NCI-H748 treated with DMSO at 0.1 percent for 48 hours (cell line): ENCODE data around the gene TPM1.
"Not testable (repeated sequence)": the region's sequence is repeated elsewhere in the genome, so short reads cannot be mapped to it uniquely, and the experiment has no call there.

Source experiments
- DNase-seq: peaks from one replicate; lab custom pipeline; 2025; lab: John Stamatoyannopoulos, UW

Gene TPM1

DNA sequence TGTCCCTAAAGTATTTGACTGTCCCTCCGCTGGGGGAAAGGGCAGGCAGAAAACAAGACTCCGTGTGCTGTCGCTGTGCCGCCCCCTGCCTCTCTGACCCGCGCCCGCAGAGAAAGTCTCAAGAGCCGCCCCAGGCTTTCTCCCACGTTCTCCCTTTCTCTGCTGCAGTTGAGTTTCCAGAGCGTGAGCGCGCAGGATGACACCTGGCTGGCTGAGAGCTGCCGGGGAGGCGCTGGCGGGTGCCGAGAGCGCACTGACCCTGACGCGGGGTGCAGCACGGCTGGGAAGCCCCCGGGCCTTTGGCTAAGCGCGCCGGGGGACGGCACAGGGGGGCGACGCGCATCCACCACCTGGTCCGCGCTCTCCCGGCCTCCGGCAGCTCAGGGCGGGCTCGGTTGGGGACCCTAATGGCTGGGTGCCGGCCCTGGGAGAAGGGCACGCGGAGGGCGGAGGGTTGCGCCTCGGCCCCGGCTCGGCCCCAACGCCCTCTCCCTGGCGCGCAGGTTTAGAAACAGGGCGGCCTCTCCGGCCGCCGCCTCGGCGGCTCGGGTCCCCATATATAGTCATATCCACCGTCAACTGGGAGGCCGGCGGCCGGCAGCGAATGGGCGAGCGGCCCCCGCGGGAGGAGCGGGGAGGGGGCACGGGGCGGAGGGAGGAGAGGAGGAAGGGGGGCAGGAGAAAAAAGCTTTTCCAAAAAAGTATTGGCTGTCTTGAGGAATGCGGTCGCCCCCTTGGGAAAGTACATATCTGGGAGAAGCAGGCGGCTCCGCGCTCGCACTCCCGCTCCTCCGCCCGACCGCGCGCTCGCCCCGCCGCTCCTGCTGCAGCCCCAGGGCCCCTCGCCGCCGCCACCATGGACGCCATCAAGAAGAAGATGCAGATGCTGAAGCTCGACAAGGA is at the start of gene TPM1:
Gene TPM1 (plus strand): TSS at position 774 of the 903 bp plus-strand sequence. CDS start 83 bp downstream, at position 857.
- no peak for DNase-seq

DNA sequence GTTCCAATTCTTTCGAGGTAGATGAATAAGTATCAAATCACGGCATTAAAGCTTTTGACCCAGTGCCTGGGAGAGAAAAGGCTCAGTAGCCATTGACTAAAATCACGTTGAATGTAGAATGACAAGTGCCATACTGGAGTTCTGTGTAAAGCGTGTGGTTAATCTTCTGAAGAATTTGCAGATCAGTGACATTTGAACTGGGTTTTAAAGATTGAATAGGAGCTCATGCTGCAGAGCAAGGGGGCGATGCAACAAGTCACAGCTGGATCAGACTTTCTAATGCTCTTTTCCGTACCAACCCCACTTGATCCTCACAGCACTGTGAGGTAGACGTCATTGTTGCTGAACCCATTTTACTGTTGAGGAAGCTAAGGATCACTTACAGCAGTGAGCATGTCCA is 49.5 kb upstream of the TPM1 start:
- no peak for DNase-seq

DNA sequence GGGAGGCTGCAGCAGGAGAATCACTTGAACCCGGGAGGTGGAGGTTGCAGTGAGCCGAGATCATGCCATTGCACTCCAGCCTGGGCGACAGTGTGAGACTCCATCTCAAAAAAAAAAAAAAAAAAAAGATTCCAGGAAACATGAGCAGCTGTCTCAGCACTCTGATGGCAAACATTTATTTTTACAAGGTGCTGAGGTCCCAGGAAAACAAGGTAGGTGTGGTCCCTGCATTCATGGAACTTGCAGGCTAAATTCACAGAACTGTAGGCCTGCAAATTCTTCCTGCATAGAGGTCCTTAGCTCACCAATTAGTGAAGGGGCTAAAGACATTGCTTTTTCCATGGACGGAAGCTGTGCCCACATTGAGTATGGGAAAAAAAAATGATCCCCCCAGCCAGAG is 48.9 kb upstream of the TPM1 start:
- DNase-seq, result not testable (repeated sequence)

DNA sequence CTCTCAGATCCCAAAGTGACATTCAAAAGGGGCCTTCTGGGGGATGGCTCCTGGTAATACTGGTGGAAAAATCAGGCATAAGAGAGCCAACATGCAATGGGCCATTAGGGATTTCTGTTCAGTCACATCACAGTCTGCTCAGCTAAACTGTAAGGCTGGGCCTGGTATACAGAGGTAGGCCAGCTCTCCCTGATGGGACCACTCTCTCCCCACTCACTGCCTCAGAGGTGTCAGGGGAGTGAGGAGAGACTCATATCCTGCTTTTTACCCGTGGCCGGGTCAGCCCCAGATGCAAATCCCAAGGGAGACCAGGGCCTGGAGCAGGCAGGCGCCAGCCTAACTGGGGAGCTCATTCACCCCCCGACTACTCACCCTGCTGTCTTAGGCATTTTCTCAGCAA is 48.1 kb upstream of the TPM1 start:
- no peak for DNase-seq

DNA sequence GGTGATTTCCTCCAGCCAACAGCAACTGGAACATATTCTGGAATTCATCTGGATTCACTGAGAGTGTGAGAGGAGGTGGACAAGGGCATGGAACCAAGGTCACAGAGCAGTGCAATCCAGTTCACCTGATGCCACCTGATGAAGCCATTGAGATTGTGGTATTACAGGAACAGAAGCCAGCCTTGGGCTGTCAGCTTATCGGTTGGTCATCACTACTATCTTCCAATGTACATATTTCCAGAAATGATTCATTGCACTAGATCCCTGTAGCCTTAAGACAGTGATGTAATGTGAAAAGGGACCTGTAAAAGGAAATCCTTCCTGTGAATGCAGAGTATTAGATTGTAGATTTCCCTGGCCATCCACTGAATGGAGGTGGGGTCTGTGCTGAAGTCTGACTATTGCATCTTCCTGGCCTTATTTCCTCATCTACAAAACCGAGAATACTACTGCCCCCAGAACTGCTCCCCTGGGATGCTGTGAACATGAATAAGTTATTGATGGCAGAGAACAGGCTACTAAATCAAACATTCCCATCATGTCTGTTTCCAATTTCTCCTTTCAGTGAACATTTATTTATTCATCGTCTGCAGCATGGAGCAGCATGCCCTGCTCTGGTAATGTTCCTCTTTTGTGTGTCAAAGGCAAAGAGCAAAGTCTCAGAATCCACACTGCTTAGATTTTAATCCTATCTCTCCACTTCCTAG is 47.4 kb upstream of the TPM1 start:
- no peak for DNase-seq

DNA sequence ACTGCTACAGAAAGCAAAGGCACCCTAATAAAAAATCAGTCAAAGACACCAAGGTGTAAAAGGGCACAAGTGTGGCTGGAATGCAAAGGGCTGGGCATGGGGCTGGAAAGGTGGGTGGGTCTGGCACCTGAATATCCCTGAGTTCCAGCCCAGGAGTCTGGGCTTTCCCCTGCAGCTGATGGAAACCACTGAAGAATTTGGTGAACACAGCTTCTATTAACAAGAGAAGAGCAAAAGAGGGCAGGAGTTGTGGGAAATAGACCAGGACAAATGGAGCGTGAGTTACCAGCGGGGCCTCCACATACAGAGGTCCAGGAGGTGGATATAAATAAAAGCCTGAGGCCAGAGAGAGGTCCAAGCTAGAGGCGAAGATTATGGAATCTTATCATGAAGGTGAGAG is 45.1 kb upstream of the TPM1 start:
- DNase-seq, result no peak

DNA sequence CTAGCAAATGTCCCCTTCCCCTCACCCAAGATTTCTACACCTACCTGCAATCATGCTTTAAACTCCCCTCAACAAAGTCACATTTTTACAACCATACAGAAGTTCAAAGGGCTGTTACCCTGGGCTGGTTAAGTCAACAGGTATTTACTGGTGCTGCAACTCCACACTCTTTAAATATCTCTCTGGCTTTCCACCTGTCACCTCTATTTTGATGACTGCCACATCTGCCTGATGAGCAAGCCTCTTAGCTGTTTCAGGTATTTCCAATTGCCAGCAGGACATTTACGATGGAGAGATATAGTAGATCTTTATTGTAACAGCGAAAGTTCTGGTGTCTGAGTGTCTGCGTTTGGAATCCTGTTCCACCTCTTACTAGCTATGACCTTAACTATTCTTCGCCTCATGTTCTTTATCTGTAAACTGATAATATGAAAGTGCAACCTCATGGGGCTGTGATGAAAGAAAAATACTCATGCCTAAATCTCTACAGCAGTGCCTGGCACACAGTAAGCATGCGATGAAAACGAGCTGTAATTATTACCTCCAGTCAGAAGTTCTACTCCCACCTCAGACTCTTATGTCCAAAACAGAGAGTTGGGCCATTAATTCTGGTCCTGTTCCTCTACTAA is 44.2 kb upstream of the TPM1 start:
- DNase-seq, result no peak

DNA sequence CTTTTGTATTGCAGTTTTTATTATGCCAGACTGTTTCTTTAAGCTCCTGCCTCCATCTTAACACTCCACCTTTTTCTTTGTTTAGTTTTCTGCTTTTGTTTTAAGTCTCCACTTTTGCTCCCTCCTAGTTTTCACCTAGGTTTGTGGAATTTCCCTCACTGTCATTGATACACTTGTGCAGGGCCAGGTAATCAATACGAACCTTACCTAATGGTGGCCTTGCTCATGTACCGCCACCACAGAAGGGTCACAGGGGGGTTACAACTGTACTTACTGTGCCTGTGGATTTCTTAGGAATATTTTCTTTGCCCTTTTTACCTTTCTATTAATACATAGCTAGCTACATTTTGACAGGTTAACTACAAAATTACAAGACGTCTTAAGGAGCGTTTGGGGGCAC is 43.4 kb upstream of the TPM1 start:
- DNase-seq, result no peak

DNA sequence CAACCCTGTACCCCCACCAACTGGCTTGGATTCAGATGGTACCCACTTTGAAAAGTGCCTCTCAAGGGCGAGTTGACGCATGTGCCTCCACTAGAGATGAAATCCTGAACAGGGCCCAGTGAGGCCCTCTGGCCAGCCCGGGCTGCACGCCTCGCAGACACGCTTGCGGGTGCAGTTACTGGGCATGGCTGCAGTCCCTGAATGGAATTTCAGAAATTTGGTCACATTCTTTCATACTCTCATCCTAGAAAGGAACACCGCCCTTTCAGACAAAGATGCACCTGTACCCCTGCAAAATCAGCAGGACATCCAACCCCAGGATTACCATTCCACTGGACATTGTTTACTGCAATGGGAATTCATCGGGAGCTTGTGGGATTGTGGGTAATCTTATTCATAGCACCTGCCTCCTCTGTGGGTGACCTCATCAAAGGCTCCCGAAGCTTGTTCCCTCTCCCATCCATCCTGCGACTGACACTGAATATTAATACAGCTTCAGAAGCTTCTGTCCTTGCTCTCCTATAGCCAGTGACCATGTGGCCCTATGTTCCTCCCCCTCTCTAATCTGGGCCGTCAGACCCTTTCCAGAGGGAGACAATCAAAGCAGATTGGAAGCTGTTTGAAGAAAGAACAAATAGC is 42.5 kb upstream of the TPM1 start:
- DNase-seq, result no peak

DNA sequence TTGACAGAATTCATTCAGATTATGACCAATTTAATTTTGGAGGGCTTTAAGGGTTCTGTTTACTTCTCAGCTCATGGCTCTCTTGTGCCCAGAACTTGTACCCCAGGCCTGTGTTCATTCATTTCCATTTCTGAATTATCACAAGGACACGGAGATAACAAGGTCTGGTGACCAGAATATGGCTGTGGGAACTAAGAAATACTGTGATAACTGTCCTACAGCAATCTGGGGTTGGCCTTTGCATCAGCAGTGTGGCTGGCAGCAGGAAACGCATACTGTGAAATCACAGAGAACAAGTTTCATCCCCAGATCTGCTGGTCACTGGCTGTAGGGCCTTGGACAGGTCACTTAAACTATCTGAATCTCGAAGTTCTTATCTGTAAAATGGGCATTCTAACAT is 41.8 kb upstream of the TPM1 start:
- DNase-seq, result no peak

DNA sequence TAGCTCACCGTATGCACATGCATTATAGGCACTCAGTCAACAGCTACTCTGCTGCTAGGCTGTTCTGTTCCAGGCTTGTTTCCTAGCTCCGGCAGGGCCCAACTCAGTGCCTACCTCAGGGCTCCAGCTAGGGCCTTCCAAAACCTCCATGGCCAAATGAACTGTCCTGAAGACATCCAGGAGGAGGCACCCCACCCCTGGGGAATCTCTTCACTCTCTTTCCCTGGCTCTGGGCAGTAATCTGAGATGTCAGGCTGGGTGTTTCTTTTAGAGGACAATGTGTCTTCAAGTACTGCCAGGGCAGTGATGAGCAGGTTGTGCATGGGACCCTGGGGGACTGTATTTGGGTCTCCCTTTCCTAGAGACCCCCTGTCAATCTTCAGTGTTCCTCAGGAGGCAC is 38.3 kb upstream of the TPM1 start:
- no peak for DNase-seq

DNA sequence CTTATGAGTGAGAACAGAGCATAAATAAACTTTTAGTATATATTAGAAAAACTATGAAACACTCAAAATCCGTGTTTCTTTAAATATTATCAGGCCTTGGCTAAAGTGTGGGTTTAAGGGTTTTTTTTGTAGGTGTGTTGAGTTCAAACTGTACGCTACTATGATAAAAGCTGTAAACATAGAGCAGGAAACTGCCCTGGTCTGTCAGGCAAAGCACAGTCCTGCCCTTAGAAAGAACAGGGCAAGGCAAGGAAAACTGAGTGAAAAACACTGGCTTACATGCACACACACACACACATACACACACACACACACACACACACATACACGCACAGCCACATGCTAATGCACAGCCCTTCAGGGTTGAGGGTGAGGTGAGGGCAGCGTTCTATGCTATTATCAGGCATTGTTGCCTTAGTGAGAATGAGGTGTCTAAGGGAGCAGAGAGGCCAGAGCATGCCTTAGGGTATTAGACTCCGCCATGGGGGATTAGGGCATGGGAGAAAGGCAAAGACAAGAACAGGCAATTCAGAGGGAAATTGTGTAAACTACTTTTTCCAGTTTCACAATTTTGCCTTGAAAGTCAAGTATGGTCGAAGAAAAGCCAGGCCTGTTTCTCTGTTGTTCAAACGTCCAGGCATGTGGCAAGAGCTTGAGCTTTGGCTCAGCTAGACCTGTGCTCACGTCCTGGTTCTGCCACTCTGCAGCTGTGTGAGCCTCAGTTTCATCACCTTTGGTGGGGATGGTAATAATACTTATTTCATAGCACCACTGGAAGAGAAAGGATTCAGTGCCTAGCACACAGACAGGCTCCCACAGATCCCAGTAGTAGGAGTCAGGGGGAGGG is 36.3 kb upstream of the TPM1 start:
- no peak for DNase-seq

DNA sequence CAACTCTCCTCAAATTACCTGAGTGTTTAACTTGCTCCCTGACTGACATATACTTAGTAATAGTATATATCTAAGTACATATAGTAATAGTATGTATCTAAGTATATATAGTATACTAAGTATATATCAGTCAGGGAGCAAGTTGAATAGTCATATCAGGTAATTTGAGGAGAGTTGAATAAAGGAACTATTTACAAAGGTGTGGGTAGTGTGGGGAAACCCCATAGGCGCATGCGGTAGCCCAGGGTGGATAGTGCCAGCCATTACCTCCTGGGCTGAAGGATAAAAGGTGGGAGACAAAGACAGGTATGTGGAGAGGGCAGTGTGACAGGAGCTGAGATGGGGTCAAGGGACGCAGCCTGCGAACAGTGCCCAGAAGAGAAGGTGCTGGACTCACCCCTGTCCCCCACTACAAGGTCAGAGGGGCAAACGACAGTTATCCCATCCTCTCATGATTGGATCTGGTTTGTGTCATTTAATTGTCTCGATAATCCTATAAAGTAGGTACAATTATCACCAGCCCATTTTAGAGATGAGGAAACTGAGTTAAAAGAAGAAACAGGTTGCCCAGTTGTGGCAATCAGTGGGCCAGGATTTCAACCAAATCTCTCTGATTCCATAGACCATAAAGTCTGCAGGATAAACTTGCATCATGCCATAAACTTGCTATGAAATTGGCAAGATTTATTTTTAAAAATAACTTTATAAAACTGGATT is 34.1 kb upstream of the TPM1 start:
- no peak for DNase-seq

DNA sequence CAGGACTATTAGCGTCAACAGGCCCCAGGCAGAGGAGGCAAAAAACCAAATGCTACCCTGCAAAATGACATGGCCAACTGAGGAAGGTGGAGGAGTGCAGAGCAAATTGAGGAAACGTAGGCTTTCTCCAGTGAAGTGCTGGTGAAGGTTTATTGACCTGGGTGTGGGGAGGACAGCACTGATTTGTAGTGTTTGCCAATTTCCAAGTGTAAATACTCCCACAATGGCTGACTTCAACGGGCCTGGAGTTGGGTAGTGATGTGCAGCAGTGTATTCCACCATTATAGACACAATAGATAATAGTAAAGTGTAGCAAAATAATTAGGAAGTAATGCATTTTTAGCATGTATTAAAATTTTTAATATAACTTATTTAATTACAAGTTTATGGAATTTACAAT is 32.2 kb upstream of the TPM1 start:
- DNase-seq, result no peak

DNA sequence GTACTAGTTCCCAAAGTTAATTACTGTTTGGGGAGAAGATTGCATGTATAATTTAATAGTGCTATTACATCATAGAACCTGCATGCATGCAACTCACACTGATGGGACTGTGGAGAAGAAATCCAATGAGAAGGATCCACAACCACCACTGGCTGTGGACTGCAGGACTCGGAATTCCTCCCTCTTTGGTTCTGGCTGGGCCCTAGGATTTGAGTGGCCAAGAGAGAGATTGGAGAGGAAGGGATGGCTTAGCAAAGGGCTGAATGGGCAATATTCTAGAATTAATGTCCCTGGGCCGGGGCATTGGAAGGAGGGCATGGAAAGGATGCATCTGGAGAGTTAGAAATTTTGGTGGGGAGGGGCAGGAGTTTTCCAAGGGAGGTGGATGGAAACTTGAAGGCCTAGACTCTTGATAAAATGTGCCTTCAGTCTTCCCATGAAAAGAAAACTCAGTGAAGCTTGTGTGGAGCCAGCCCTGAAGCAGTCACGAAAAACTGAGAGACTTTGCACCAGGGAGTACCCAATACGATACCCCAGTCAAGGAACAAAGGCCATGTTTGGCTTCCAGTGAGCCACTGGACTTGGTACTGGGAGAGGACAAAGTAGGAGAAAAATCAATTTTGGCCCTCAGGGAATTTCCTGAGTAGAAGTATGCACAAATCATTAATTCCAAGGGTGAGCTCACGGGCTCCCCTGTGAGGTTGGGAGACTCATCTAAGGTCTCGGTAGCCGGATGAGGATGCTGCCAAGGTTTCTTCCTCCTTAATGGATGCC is 31.4 kb upstream of the TPM1 start:
- DNase-seq, result no peak

DNA sequence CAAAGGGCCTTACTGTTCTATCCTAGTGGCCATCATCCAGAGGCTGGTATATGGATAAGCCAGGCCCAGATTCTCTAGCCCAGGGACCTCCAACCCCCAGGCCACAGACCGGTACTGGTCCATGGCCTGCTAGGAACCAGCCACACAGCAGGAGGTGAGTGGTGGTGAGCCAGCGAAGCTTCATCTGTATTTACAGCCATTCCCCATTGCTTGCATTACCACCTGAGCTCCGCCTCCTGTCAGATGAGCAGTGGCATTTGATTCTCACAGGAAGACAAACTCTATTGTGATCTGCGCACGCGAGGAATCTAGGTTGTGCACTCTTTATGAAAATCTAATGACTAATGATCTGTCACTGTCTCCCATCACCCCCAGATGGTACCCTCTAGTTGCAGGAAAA is 30.1 kb upstream of the TPM1 start:
- DNase-seq, result no peak

DNA sequence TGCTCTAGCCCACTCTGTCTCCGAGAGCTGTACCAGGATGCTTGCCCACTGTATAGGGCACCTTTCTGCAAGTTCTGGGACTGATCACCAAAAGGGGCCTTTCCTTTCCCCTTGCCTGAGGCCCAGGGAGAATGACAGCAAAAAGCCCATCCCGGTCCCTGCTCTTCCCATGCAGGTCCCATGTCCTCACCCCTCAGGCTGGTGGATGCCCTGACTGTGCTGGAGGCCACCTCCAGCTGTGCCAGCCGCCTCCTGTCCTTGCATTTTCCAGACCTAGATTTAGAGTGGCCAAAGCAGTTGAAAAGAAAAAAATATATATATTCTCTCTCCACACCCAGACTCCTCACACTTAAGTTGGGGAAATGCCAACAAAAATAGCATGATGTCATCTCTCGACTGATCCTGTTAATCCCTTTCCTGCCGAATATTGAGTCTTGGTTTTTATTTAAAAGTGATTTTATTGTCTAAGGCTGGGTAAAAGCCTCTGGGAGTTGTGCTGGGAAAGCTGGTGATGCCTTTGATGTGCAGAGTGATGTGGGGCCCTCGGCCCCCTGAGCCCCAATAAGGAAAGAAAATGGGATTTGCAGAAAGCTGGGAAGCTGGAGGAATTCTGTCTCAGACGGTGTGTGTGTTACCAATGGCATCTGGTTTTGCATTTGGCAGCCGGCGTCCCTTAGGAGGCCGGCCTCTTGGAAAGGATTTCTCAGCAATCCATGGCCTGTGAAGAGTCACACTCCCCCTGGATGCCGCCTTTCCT is 29.3 kb upstream of the TPM1 start:
- DNase-seq, result no peak

DNA sequence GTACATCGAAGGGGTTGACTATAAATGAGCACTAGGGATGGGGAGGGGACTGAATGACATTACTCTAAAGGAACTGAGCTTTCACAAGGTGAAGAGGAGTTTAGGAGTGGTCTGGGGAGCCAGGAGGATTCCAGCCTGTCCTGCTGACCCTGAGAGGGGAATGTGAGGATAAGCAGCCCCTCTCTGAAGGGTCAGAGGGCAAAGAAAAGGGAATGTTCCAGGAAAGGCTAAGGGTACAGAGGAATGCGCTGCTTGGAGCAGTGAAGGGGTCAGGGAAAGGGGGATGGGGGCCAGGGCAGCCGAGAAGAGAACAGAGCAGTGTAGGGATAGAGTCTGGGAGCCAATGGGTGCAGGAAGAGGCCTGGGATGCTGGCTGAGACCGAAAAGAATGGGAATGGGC is 28.0 kb upstream of the TPM1 start:
- no peak for DNase-seq

DNA sequence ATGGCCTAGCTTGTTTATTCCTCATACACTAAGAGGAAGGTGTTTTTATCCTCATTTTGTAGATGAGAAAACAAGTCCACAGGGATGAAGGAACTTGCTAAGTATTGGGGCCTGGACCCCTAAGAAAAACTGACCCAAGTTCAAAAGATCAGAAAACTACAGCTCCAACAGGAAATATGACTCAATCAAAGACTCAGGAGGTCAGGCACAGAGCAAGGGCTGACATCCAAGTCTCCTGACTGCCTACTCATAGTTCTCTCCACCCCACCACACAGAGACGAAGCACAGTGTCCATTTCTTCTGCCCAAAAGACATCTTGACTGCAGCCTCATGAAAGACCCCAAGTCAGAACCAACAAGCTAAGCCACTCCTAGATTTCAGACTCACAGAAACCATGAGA is 26.9 kb upstream of the TPM1 start:
- DNase-seq, result no peak
